Ishikawa (cell line): ENCODE results near the gene EMC10.

Experiments used
- EP300 ChIP-seq: IDR thresholded peaks from 2 replicates; pipeline ENCODE4 v1.6.1; 2012; ENCODE audit warnings: borderline replicate concordance
- TF ChIP-seq, protein P1 (sequence below): IDR thresholded peaks from 2 replicates; pipeline ENCODE4 v1.6.1; 2012

GRCh38 chr19:50507376-50507775, 31.1 kb downstream of the EMC10 start:
- no peak for TF ChIP-seq EP300
- TF ChIP-seq, protein P1, sequence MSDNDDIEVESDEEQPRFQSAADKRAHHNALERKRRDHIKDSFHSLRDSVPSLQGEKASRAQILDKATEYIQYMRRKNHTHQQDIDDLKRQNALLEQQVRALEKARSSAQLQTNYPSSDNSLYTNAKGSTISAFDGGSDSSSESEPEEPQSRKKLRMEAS: no peak
